RWPE1 (cell line): ENCODE measurements around the gene ZNF423.

Source experiments
- CTCF ChIA-PET: fragments of 350-600 bp; sonication (Branson Sonifier 250); formaldehyde crosslinking; extraction: SDS; loops from one replicate; lab custom pipeline; 2021; lab: Yijun Ruan, JAX
- POLR2A ChIA-PET: fragments of 400-600 bp; formaldehyde crosslinking; extraction: SDS; loops from one replicate; lab custom pipeline; 2020; ENCODE audit warnings: antibody characterized with exemption; ENCODE audit not compliant: low non-redundant PET; lab: Yijun Ruan, JAX
- DNase-seq: peaks from one replicate; pipeline ENCODE4 v3.0.0; 2012; ENCODE audit warnings: low spot score
- H3K27ac ChIP-seq: fragments of 450-650 bp; 2 replicates; pipeline ENCODE4 v1.5.1; 2017
- CTCF ChIP-seq: fragments of 450-650 bp; conservative IDR thresholded peaks from 2 replicates; pipeline ENCODE4 v1.5.1; 2017; ENCODE audit warnings: low read depth, mild to moderate bottlenecking

The ZNF423 gene

GRCh38 chr16:49519741-49520140 lies 336.2 kb downstream of the ZNF423 start:
- no peak for TF ChIP-seq CTCF
- ChIA-PET CTCF (no interaction called here), POLR2A (no interaction called here)
- no peak for DNase-seq
- H3K27ac ChIP-seq = no peak overlapping the region

GRCh38 chr16:49519008-49519656 lies 336.8 kb downstream of the ZNF423 start:
- no peak for DNase-seq
- POLR2A ChIA-PET = no interaction called here
- CTCF ChIA-PET = no interaction called here
- H3K27ac ChIP-seq = no peak overlapping the region
- no peak for TF ChIP-seq CTCF

GRCh38 chr16:49516382-49517036 lies 339.4 kb downstream of the ZNF423 start:
- no peak overlapping the region for H3K27ac ChIP-seq
- ChIA-PET CTCF (no interaction called here), POLR2A (no interaction called here)
- no peak for DNase-seq
- no peak for TF ChIP-seq CTCF

GRCh38 chr16:49515861-49516260 lies 340.1 kb downstream of the ZNF423 start:
- POLR2A ChIA-PET = no interaction called here
- no peak for DNase-seq
- no peak overlapping the region for H3K27ac ChIP-seq
- CTCF ChIA-PET = interaction anchor here (0.6 kb wide), 1 partner anchor 782 kb away, joined by 3 read pairs; no protein-coding TSS in a partner anchor
- TF ChIP-seq CTCF = no peak

GRCh38 chr16:49515016-49515565 lies 340.8 kb downstream of the ZNF423 start:
- no peak for TF ChIP-seq CTCF
- POLR2A ChIA-PET = no interaction called here
- no peak overlapping the region for H3K27ac ChIP-seq
- CTCF ChIA-PET = interaction anchor here (0.6 kb wide), 3 partner anchors 18 to 781 kb away, joined by 3 to 4 read pairs (median 3); no protein-coding TSS in a partner anchor
- no peak for DNase-seq

GRCh38 chr16:49514073-49514980 lies 341.6 kb downstream of the ZNF423 start:
- TF ChIP-seq CTCF = no peak
- DNase-seq = no peak
- ChIA-PET CTCF (interaction anchor here (0.6 kb wide), 3 partner anchors 18 to 779 kb away, joined by 3 to 4 read pairs (median 3); no protein-coding TSS in a partner anchor), POLR2A (no interaction called here)
- no peak overlapping the region for H3K27ac ChIP-seq
